H9 (cell line): ENCODE measurements around the gene IL6R. TPM values are rescaled to one million over a fixed set of nuclear protein-coding genes. Genes with fewer than 3 reads are reported as not detected.
A peak's percentile ranks its signal among the peaks of the same experiment; 100 is the strongest.

ENCODE experiments used
- DNase-seq: peaks from one replicate; pipeline ENCODE4 v3.0.0-alpha.2; 2017
- H2AFZ ChIP-seq: one replicate; pipeline ENCODE4 v1.6.1; 2013; ENCODE audit warnings: mild to moderate bottlenecking, low read length, control low read depth, moderate library complexity
- H2AK5ac ChIP-seq: 2 replicates; pipeline ENCODE4 v1.6.1; 2013; ENCODE audit warnings: low read length, control low read depth, mixed read lengths; ENCODE audit not compliant: insufficient read length
- H2BK120ac ChIP-seq: one replicate; pipeline ENCODE4 v1.6.1; 2013; ENCODE audit warnings: low read depth, mild to moderate bottlenecking, low read length, control low read depth, inconsistent platforms; ENCODE audit not compliant: poor library complexity, severe bottlenecking
- H2BK12ac ChIP-seq: 2 replicates; pipeline ENCODE4 v1.6.1; 2013; ENCODE audit warnings: low read length, control low read depth, mixed read lengths, low read depth; ENCODE audit not compliant: insufficient read length
- H2BK15ac ChIP-seq: 2 replicates; pipeline ENCODE4 v1.6.1; 2013; ENCODE audit warnings: low read depth, low read length, control low read depth
- H2BK20ac ChIP-seq: one replicate; pipeline ENCODE4 v1.6.1; 2013; ENCODE audit warnings: low read depth, mild to moderate bottlenecking, low read length, control low read depth, inconsistent platforms; ENCODE audit not compliant: poor library complexity, severe bottlenecking
- H2BK5ac ChIP-seq: 2 replicates; pipeline ENCODE4 v1.6.1; 2013; ENCODE audit warnings: low read length, control low read depth, mixed read lengths; ENCODE audit not compliant: insufficient read length
- H3K14ac ChIP-seq: 2 replicates; pipeline ENCODE4 v1.6.1; 2013; ENCODE audit warnings: low read length, control low read depth; ENCODE audit not compliant: insufficient read depth
- H3K18ac ChIP-seq: 2 replicates; pipeline ENCODE4 v1.6.1; 2013; ENCODE audit warnings: low read depth, mild to moderate bottlenecking, mixed read lengths, low read length, control low read depth; ENCODE audit not compliant: insufficient read length
- H3K23ac ChIP-seq: 2 replicates; pipeline ENCODE4 v1.6.1; 2013; ENCODE audit warnings: low read length, control low read depth, mixed read lengths, low read depth; ENCODE audit not compliant: insufficient read length
- H3K23me2 ChIP-seq: 2 replicates; pipeline ENCODE4 v1.6.1; 2013; ENCODE audit warnings: low read depth, mild to moderate bottlenecking, mixed read lengths, low read length, control low read depth; ENCODE audit not compliant: insufficient read length, poor library complexity, severe bottlenecking
- H3K27ac ChIP-seq: 2 replicates; pipeline ENCODE4 v1.5.1; 2013; ENCODE audit warnings: low read length, control low read depth, mixed read lengths, low read depth; ENCODE audit not compliant: insufficient read length
- H3K27me3 ChIP-seq: 2 replicates; pipeline ENCODE4 v1.6.1; 2013; ENCODE audit warnings: low read length, control low read depth, inconsistent platforms; ENCODE audit not compliant: insufficient read depth
- H3K4ac ChIP-seq: 2 replicates; pipeline ENCODE4 v1.6.1; 2013; ENCODE audit warnings: low read depth, mild to moderate bottlenecking, control low read depth, inconsistent platforms, low read length, moderate library complexity
- H3K4me1 ChIP-seq: 2 replicates; pipeline ENCODE4 v1.6.1; 2013; ENCODE audit warnings: low read length, control low read depth, inconsistent platforms; ENCODE audit not compliant: insufficient read depth
- H3K4me2 ChIP-seq: 2 replicates; pipeline ENCODE4 v1.6.1; 2013; ENCODE audit warnings: low read length, control low read depth, mixed read lengths; ENCODE audit not compliant: insufficient read length, insufficient read depth
- H3K56ac ChIP-seq: 2 replicates; pipeline ENCODE4 v1.6.1; 2013; ENCODE audit warnings: low read depth, mild to moderate bottlenecking, mixed read lengths, low read length, control low read depth; ENCODE audit not compliant: insufficient read length
- H3K79me1 ChIP-seq: 2 replicates; pipeline ENCODE4 v1.6.1; 2013; ENCODE audit warnings: low read depth, mild to moderate bottlenecking, moderate library complexity, low read length, control low read depth, inconsistent platforms; ENCODE audit not compliant: insufficient read depth, poor library complexity, severe bottlenecking
- H3K79me2 ChIP-seq: 2 replicates; pipeline ENCODE4 v1.6.1; 2013; ENCODE audit warnings: low read length, control low read depth, inconsistent platforms; ENCODE audit not compliant: insufficient read depth
- H3K9ac ChIP-seq: 2 replicates; pipeline ENCODE4 v1.6.1; 2013; ENCODE audit warnings: low read length, control low read depth, mixed read lengths; ENCODE audit not compliant: insufficient read length; ENCODE audit errors: extremely low read depth
- H3K9me3 ChIP-seq: one replicate; pipeline ENCODE4 v1.6.1; 2013; ENCODE audit warnings: low read depth, low read length, inconsistent platforms; ENCODE audit not compliant: control insufficient read depth
- H3T11ph ChIP-seq: one replicate; pipeline ENCODE4 v1.6.1; 2013; ENCODE audit warnings: mild to moderate bottlenecking, low read length, control low read depth, inconsistent platforms
- H4K20me1 ChIP-seq: one replicate; pipeline ENCODE4 v1.6.1; 2013; ENCODE audit not compliant: control insufficient read depth, insufficient read length, insufficient read depth
- H4K5ac ChIP-seq: 2 replicates; pipeline ENCODE4 v1.6.1; 2013; ENCODE audit warnings: low read depth, mild to moderate bottlenecking, mixed read lengths, low read length, control low read depth; ENCODE audit not compliant: insufficient read length
- H4K8ac ChIP-seq: replicated peaks from 2 replicates; pipeline ENCODE4 v1.6.1; 2013; ENCODE audit warnings: low read length, control low read depth, mixed read lengths, low read depth; ENCODE audit not compliant: insufficient read length
- H4K91ac ChIP-seq: 2 replicates; pipeline ENCODE4 v1.6.1; 2013; ENCODE audit warnings: low read depth, mild to moderate bottlenecking, moderate library complexity, mixed read lengths, low read length, control low read depth; ENCODE audit not compliant: insufficient read length
- H3K27ac Mint-ChIP-seq, 3 experiments: 2 replicates in 2 of 3; 3 replicates in 1 of 3; pipeline ENCODE4 v1.8.0; 2020 to 2021; ENCODE audit warnings: mixed read lengths in 3 of 3, mild to moderate bottlenecking in 1 of 3, moderate library complexity in 1 of 3
- H3K27me3 Mint-ChIP-seq: 2 replicates; pipeline ENCODE4 v1.8.0; 2021; ENCODE audit warnings: low read depth, mild to moderate bottlenecking, moderate library complexity, mixed read lengths
- H3K36me3 Mint-ChIP-seq, 3 experiments: 2 replicates in 2 of 3; 3 replicates in 1 of 3; pipeline ENCODE4 v1.8.0; 2020 to 2021; ENCODE audit warnings: low read depth in 3 of 3, mixed read lengths in 3 of 3; ENCODE audit not compliant: insufficient read depth in 1 of 3
- H3K4me1 Mint-ChIP-seq, 2 experiments: 2 replicates each; pipeline ENCODE4 v1.8.0; 2020; ENCODE audit warnings: mixed read lengths in 2 of 2
- H3K4me3 Mint-ChIP-seq, 2 experiments: 2 replicates in 1 of 2; 3 replicates in 1 of 2; pipeline ENCODE4 v1.8.0; 2020 to 2021; ENCODE audit warnings: mild to moderate bottlenecking in 2 of 2, mixed read lengths in 2 of 2, moderate library complexity in 1 of 2
- H3K9me3 Mint-ChIP-seq, 2 experiments: 2 replicates in 1 of 2; 3 replicates in 1 of 2; pipeline ENCODE4 v1.8.0; 2020; ENCODE audit warnings: mild to moderate bottlenecking in 2 of 2, mixed read lengths in 2 of 2, moderate library complexity in 1 of 2
- CTCF ChIP-seq: fragments of 200-600 bp; sonication (generic); conservative IDR thresholded peaks from 3 replicates; pipeline ENCODE4 v1.8.0; 2021; ENCODE audit warnings: antibody characterized with exemption, mild to moderate bottlenecking
- WGBS: extraction: QIAGEN DNeasy Blood & Tissue Kit; methylation state at CpG from one replicate; pipeline ENCODE4 v1.1.7; 2013; ENCODE audit warnings: missing lambda C conversion rate, low lambda C conversion rate, mixed read lengths; ENCODE audit not compliant: insufficient read length; ENCODE audit errors: extremely low coverage; 5-methylcytosine and 5-hydroxymethylcytosine counted together
- total RNA-seq: library from RNA; stranded (reverse); gene quantifications from 2 replicates; pipeline ENCODE4 v1.2.1, GENCODE V29; 2021

The IL6R gene
- total RNA-seq, 1 experiment from 2014 or later, result 1.7 TPM

GRCh38 chr1:154514066-154514553, 109.0 kb downstream of the IL6R start:
- no peaks in the 10 kb centered on the region for H3K9me3 ChIP-seq
- H3K27ac Mint-ChIP-seq, result peak overlapping the region in 1 of 3 experiments; percentile 63; a peak in 1 of 7 replicates

More at GRCh38 chr1:154514066-154514553, 109.0 kb downstream of the IL6R start:
- DNase-seq, result no peak
- Histone ChIP-seq H4K20me1 (no peaks in the 10 kb centered on the region), H3K27ac (no peak overlapping the region), H2BK12ac (no peak overlapping the region), H3T11ph (no peak overlapping the region), H4K5ac (no peak overlapping the region), H2BK120ac (no peak overlapping the region), H3K27me3 (no peaks in the 10 kb centered on the region), H3K14ac (no peak overlapping the region), H3K23ac (no peak overlapping the region), H4K91ac (no peak overlapping the region), H3K18ac (no peak overlapping the region), H4K8ac (no peak overlapping the region), H3K79me1 (no peaks in the 10 kb centered on the region), H3K4ac (no peak overlapping the region), H3K23me2 (no peaks in the 10 kb centered on the region), H2BK15ac (no peak overlapping the region), H3K79me2 (no peaks in the 10 kb centered on the region), H2BK20ac (no peak overlapping the region), H3K56ac (no peak overlapping the region), H3K4me1 (no peaks in the 10 kb centered on the region), H2AK5ac (no peak overlapping the region), H2AFZ (no peak overlapping the region), H3K4me2 (no peak overlapping the region), H3K9ac (no peak overlapping the region), H2BK5ac (no peak overlapping the region)
- Mint-ChIP-seq H3K4me1 (0 out of 4 replicates have a peak, but pooled peaks cover 0 to 3% of the 10 kb centered on the region in 2 experiments), H3K27me3 (peaks cover 20% of the 10 kb centered on the region), H3K36me3 (no peaks in the 10 kb centered on the region), H3K4me3 (no peak overlapping the region), H3K9me3 (no peaks in the 10 kb centered on the region; a peak in 1 of 5 replicates)
- no CpG with 5 or more reads among the region's 7 CpGs for WGBS
- TF ChIP-seq CTCF, result no peak
